ENCODE results near the gene AHSA1. TPM values are rescaled to one million over a fixed set of nuclear protein-coding genes. Genes with fewer than 3 reads are reported as not detected.
A peak's percentile ranks its signal among the peaks of the same experiment; 100 is the strongest.
"Not testable (repeated sequence)": the region's sequence is repeated elsewhere in the genome, so short reads cannot be mapped to it uniquely, and the experiment has no call there.

Gene AHSA1
- 60.3 and 71.1 TPM in 2 replicates for total RNA-seq
- 187 and 189 TPM in 2 replicates for polyA plus RNA-seq
- polyA plus RNA-seq (2012), result 94.4 and 113 TPM in 2 replicates
- 59.5 and 73.9 TPM in 2 replicates for polyA minus RNA-seq (ENCODE audit: low replicate concordance)

- Histone ChIP-seq H3K9ac (ENCODE audit: insufficient read depth, low read length) (peak within 1 kb of the TSS; percentile 85), H3K4me2 (ENCODE audit: extremely low read depth, insufficient read depth, low read length) (peak within 1 kb of the TSS; percentile 98), H4K20me1 (ENCODE audit: control insufficient read depth, extremely low read depth, insufficient read depth, low read length) (peaks cover 2% of the 10 kb centered on the region), H3K4me1 (ENCODE audit: control insufficient read depth, extremely low read depth, insufficient read depth, low read length) (peaks cover 2% of the 10 kb centered on the region), H3K79me2 (ENCODE audit: control insufficient read depth, insufficient read depth, low read length) (peaks cover 31% of the 10 kb centered on the region), H3K9me3 (ENCODE audit: control insufficient read depth, insufficient read depth, low read depth, low read length) (no peaks in the 10 kb centered on the region), H3K27ac (ENCODE audit: insufficient read depth, low read length) (peak within 1 kb of the TSS; percentile 94), H3K27me3 (ENCODE audit: control insufficient read depth, insufficient read depth, low read length) (no peaks in the 10 kb centered on the region), H3K36me3 (ENCODE audit: control insufficient read depth, insufficient read depth, low read length) (peaks cover 13% of the 10 kb centered on the region), H2AFZ (ENCODE audit: low read length) (peak within 1 kb of the TSS; percentile 98), H3K4me3 (replicated peaks in 1 of 4; ENCODE audit: control extremely low read depth in 1 of 4, insufficient read depth in 1 of 4, low read depth in 3 of 4, low read length in 4 of 4) (peak within 1 kb of the TSS; percentile 72 to 99 (median 87))
- TF ChIP-seq, protein P1, sequence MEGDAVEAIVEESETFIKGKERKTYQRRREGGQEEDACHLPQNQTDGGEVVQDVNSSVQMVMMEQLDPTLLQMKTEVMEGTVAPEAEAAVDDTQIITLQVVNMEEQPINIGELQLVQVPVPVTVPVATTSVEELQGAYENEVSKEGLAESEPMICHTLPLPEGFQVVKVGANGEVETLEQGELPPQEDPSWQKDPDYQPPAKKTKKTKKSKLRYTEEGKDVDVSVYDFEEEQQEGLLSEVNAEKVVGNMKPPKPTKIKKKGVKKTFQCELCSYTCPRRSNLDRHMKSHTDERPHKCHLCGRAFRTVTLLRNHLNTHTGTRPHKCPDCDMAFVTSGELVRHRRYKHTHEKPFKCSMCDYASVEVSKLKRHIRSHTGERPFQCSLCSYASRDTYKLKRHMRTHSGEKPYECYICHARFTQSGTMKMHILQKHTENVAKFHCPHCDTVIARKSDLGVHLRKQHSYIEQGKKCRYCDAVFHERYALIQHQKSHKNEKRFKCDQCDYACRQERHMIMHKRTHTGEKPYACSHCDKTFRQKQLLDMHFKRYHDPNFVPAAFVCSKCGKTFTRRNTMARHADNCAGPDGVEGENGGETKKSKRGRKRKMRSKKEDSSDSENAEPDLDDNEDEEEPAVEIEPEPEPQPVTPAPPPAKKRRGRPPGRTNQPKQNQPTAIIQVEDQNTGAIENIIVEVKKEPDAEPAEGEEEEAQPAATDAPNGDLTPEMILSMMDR (conservative IDR thresholded peaks at IDR 0.05 in 1 of 2, IDR thresholded peaks at IDR 0.05 in 1 of 2; ENCODE audit: low read depth in 1 of 2, low read length in 2 of 2), result no peak
- TF ChIP-seq EZH2 (IDR thresholded peaks at IDR 0.05; ENCODE audit: low read length, missing control alignments), result no peak
- DNase-seq (ENCODE audit: low read depth in 2 of 2), result peak; percentile 99
These were observed at the start of gene AHSA1, which contains the start of gene VIPAS39 for GRCh38 chr14:77457522-77458248. TSS of gene AHSA1 (plus strand) at chr14:77458093. CDS start at chr14:77458190, 97 bp downstream. TSS of gene VIPAS39 (minus strand) at chr14:77457601. CDS start at chr14:77454102, 3,499 bp downstream.

DNA sequence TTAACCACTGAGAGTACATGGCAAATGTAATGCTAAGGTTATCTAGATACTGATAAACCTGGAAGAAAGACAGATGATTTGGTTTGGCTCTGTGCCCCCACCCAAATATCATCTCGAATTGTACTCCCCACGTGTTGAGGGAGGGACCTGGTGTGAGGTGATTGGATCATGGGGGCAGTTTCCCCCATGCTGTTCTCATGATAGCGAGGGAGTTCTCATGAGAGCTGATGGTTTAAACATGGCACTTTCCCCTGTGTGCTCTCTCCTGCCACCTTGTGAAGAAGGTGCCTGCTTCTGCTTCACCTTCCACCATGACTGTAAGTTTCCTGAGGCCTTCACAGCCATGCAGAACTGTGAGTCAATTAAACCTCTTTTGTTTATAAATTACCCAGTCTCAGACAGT lies 48.8 kb upstream of the AHSA1 start:
- DNase-seq (ENCODE audit: low read depth in 2 of 2), result peak; percentile 4 to 11
- TF ChIP-seq EZH2 (IDR thresholded peaks at IDR 0.05; ENCODE audit: low read length, missing control alignments), result no peak
- TF ChIP-seq, protein P1 (conservative IDR thresholded peaks at IDR 0.05 in 1 of 2, IDR thresholded peaks at IDR 0.05 in 1 of 2; ENCODE audit: low read depth in 1 of 2, low read length in 2 of 2), result peak in 1 of 2 donors; percentile 22
- H3K4me1 ChIP-seq (ENCODE audit: control insufficient read depth, extremely low read depth, insufficient read depth, low read length), result no peaks in the 10 kb centered on the region

DNA sequence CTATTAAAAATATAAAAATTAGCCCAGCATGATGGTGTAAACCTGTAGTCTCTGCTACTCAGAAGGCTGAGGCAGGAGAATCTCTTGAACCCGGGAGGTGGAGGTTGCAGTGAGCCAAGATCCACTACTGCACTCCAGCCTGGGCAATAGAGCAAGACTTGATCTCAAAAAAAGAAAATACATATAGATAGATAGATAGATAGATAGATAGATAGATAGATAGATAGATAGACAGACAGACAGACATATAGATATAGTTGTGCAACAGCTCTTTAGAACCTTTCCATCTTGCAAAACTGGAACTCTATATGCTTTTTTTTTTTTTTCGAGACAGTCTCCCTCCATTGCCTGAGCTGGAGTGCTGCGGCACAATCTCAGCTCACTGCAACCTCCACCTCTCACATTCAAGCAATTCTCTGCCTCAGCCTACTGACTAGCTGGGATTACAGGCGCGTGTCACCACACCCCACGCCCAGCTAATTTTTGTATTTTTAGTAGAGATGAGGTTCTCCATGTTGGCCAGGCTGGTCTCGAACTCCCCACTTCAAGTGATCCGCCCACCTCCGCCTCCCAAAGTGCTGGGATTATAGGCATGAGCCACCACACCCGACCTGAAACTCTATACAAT lies 42.4 kb upstream of the AHSA1 start:
- H3K79me2 ChIP-seq (ENCODE audit: control insufficient read depth, insufficient read depth, low read length); H3K9ac ChIP-seq (ENCODE audit: insufficient read depth, low read length); H3K36me3 ChIP-seq (ENCODE audit: control insufficient read depth, insufficient read depth, low read length); H3K4me1 ChIP-seq (ENCODE audit: control insufficient read depth, extremely low read depth, insufficient read depth, low read length); H3K4me3 ChIP-seq (replicated peaks in 1 of 4; ENCODE audit: control extremely low read depth in 1 of 4, insufficient read depth in 1 of 4, low read depth in 3 of 4, low read length in 4 of 4); H3K27me3 ChIP-seq (ENCODE audit: control insufficient read depth, insufficient read depth, low read length); H3K4me2 ChIP-seq (ENCODE audit: extremely low read depth, insufficient read depth, low read length); H3K27ac ChIP-seq (ENCODE audit: insufficient read depth, low read length); H4K20me1 ChIP-seq (ENCODE audit: control insufficient read depth, extremely low read depth, insufficient read depth, low read length); H3K9me3 ChIP-seq (ENCODE audit: control insufficient read depth, insufficient read depth, low read depth, low read length); H2AFZ ChIP-seq (ENCODE audit: low read length); DNase-seq (ENCODE audit: low read depth in 2 of 2): not testable (repeated sequence)

More for the DNA sequence above, 48.8 kb upstream of the AHSA1 start:
- Histone ChIP-seq H3K27ac (ENCODE audit: insufficient read depth, low read length) (no peak overlapping the region), H3K9ac (ENCODE audit: insufficient read depth, low read length) (no peak overlapping the region), H4K20me1 (ENCODE audit: control insufficient read depth, extremely low read depth, insufficient read depth, low read length) (no peaks in the 10 kb centered on the region), H2AFZ (ENCODE audit: low read length) (no peak overlapping the region), H3K4me3 (replicated peaks in 1 of 4; ENCODE audit: control extremely low read depth in 1 of 4, insufficient read depth in 1 of 4, low read depth in 3 of 4, low read length in 4 of 4) (no peak overlapping the region), H3K79me2 (ENCODE audit: control insufficient read depth, insufficient read depth, low read length) (no peaks in the 10 kb centered on the region), H3K9me3 (ENCODE audit: control insufficient read depth, insufficient read depth, low read depth, low read length) (no peaks in the 10 kb centered on the region), H3K4me2 (ENCODE audit: extremely low read depth, insufficient read depth, low read length) (no peak overlapping the region), H3K27me3 (ENCODE audit: control insufficient read depth, insufficient read depth, low read length) (no peaks in the 10 kb centered on the region), H3K36me3 (ENCODE audit: control insufficient read depth, insufficient read depth, low read length) (no peaks in the 10 kb centered on the region)

- H3K9me3 ChIP-seq (ENCODE audit: control insufficient read depth, insufficient read depth, low read depth, low read length); DNase-seq (ENCODE audit: low read depth in 2 of 2); H2AFZ ChIP-seq (ENCODE audit: low read length); H3K36me3 ChIP-seq (ENCODE audit: control insufficient read depth, insufficient read depth, low read length); H3K4me1 ChIP-seq (ENCODE audit: control insufficient read depth, extremely low read depth, insufficient read depth, low read length); H3K27me3 ChIP-seq (ENCODE audit: control insufficient read depth, insufficient read depth, low read length); H3K27ac ChIP-seq (ENCODE audit: insufficient read depth, low read length); H3K79me2 ChIP-seq (ENCODE audit: control insufficient read depth, insufficient read depth, low read length); H3K4me3 ChIP-seq (replicated peaks in 1 of 4; ENCODE audit: control extremely low read depth in 1 of 4, insufficient read depth in 1 of 4, low read depth in 3 of 4, low read length in 4 of 4); H3K9ac ChIP-seq (ENCODE audit: insufficient read depth, low read length); H4K20me1 ChIP-seq (ENCODE audit: control insufficient read depth, extremely low read depth, insufficient read depth, low read length); H3K4me2 ChIP-seq (ENCODE audit: extremely low read depth, insufficient read depth, low read length): not testable (repeated sequence)
These were observed 41.8 kb upstream of the AHSA1 start for GRCh38 chr14:77416098-77416497.
